Measurements from ENCODE around the gene CAMK4. TPM values are rescaled to one million over a fixed set of nuclear protein-coding genes. Genes with fewer than 3 reads are reported as not detected.

Gene CAMK4
- total and polyA plus RNA-seq, 2 donors (not counting 3 experiments of a cell fraction or from before 2014, with no cell fraction given): 2.2 to 5.4 TPM

DNA sequence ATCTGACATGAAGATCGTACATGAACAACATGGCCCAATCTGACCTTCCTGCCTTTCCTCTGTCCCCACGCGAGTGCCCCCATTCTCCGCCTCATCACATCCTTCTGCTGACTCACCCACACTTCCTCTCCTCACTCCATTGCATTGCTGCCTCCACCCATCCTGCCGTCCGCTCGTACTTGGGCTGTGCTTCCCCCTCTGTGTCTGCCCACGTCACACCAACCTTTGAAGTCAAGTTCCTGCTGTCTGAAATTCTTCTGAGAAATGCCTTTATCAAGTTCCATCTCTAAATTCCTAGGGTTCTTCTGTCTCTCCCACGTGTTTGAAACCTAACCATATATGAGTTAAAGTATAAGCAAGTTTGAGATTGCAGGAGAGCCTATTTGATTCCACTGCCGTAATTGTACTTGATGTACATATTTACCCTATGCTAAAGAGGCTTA is 306.1 kb downstream of the CAMK4 start:
- Histone ChIP-seq H4K20me1 (replicated peaks; ENCODE audit: control insufficient read depth, extremely low read depth, insufficient read depth, low read length) (no peaks in the 10 kb centered on the region), H3K36me3 (ENCODE audit: control insufficient read depth in 2 of 2, extremely low read depth in 1 of 2, insufficient read depth in 2 of 2, low read length in 2 of 2) (no peaks in the 10 kb centered on the region), H3K9me1 (replicated peaks; ENCODE audit: control insufficient read depth, extremely low read depth, insufficient read depth, low read length) (no peaks in the 10 kb centered on the region), H3K4me1 (ENCODE audit: control insufficient read depth, extremely low read depth, insufficient read depth, low read length) (peaks cover 10% of the 10 kb centered on the region), H3K27ac (ENCODE audit: insufficient read depth, low read depth, low read length) (peak overlapping the region; percentile 84), H3K9ac (replicated peaks; ENCODE audit: extremely low read depth, insufficient read depth, low read length) (peak overlapping the region; percentile 49), H3K4me2 (ENCODE audit: insufficient read depth, low read length) (peak overlapping the region; percentile 32), H3K79me2 (ENCODE audit: control insufficient read depth, insufficient read depth, low read length) (no peaks in the 10 kb centered on the region), H3K9me3 (replicated peaks; ENCODE audit: control insufficient read depth, insufficient read depth, low read length) (no peaks in the 10 kb centered on the region), H3K27me3 (ENCODE audit: control insufficient read depth in 2 of 2, insufficient read depth in 2 of 2, low read length in 2 of 2) (no peaks in the 10 kb centered on the region), H2AFZ (ENCODE audit: low read depth, low read length) (peak overlapping the region; percentile 11), H3K4me3 (replicated peaks in 1 of 3; ENCODE audit: insufficient read depth in 1 of 3, low read depth in 1 of 3, low read length in 3 of 3) (no peak overlapping the region)
- dilution Hi-C loops (cut with MboI; ENCODE audit: extremely low pct_ligation_motif_present, low sequenced_read_pairs) (no loop called here), intact Hi-C loops (cut with micrococcal nuclease) (loop anchor here (1.0 to 5.0 kb wide), 7 partner anchors 18 to 632 kb away; partner anchors contain the start of genes NREP and STARD4)
- peak; percentile 68 for TF ChIP-seq POLR2AphosphoS5 (IDR thresholded peaks at IDR 0.05; ENCODE audit: insufficient read depth, low read depth, low read length)
- no peak for TF ChIP-seq POLR2A (IDR thresholded peaks at IDR 0.05; ENCODE audit: low read depth, low read length)
- TF ChIP-seq, protein P1, sequence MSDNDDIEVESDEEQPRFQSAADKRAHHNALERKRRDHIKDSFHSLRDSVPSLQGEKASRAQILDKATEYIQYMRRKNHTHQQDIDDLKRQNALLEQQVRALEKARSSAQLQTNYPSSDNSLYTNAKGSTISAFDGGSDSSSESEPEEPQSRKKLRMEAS (IDR thresholded peaks at IDR 0.05; ENCODE audit: insufficient read depth, insufficient read length): no peak
- peak; percentile 85 for TF ChIP-seq JUN (IDR thresholded peaks at IDR 0.05; ENCODE audit: borderline replicate concordance, insufficient read depth, insufficient read length, low read depth)
- TF ChIP-seq MYC (IDR thresholded peaks at IDR 0.05; ENCODE audit: low read depth, low read length): peak; percentile 72
- TF ChIP-seq, protein P2, sequence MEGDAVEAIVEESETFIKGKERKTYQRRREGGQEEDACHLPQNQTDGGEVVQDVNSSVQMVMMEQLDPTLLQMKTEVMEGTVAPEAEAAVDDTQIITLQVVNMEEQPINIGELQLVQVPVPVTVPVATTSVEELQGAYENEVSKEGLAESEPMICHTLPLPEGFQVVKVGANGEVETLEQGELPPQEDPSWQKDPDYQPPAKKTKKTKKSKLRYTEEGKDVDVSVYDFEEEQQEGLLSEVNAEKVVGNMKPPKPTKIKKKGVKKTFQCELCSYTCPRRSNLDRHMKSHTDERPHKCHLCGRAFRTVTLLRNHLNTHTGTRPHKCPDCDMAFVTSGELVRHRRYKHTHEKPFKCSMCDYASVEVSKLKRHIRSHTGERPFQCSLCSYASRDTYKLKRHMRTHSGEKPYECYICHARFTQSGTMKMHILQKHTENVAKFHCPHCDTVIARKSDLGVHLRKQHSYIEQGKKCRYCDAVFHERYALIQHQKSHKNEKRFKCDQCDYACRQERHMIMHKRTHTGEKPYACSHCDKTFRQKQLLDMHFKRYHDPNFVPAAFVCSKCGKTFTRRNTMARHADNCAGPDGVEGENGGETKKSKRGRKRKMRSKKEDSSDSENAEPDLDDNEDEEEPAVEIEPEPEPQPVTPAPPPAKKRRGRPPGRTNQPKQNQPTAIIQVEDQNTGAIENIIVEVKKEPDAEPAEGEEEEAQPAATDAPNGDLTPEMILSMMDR (IDR thresholded peaks at IDR 0.05; ENCODE audit: extremely low read depth in 1 of 2, insufficient read depth in 1 of 2, low read depth in 1 of 2, low read length in 2 of 2): no peak
- TF ChIP-seq EZH2 (IDR thresholded peaks at IDR 0.05; ENCODE audit: borderline replicate concordance, low read depth, low read length, severe bottlenecking): no peak
- TF ChIP-seq FOS (IDR thresholded peaks at IDR 0.05; ENCODE audit: borderline replicate concordance, insufficient read depth, low read length): peak; percentile 92
- TF ChIP-seq GATA2 (IDR thresholded peaks at IDR 0.05; ENCODE audit: insufficient read depth, insufficient read length, low read depth, low read length): peak; percentile 92
- ChIA-PET CTCF (interaction anchor here (0.6 to 2.9 kb wide), 8 partner anchors 9 to 620 kb away, joined by 3 to 70 read pairs (median 28); partner anchors contain the start of gene STARD4), POLR2A (no interaction called here)
- BruUV-seq (replicated peaks): no TSS peak
- FAIRE-seq (peak; percentile 86), DNase-seq (ENCODE audit: low read depth, low spot score) (peak; percentile 90)
